ENCODE results near the gene BLVRB.
"Not testable (repeated sequence)": the region's sequence is repeated elsewhere in the genome, so short reads cannot be mapped to it uniquely, and the experiment has no call there.

- TF ChIP-seq BCL3 (IDR thresholded peaks at IDR 0.05); POLR2A (IDR thresholded peaks at IDR 0.05; ENCODE audit: low read length); ELK1 (IDR thresholded peaks at IDR 0.05; ENCODE audit: low read depth, low read length); CTCF (IDR thresholded peaks at IDR 0.05); RAD21 (conservative IDR thresholded peaks at IDR 0.05 in 1 of 2, IDR thresholded peaks at IDR 0.05 in 1 of 2); RARB (CRISPR knock-in tag; IDR thresholded peaks at IDR 0.05); FOSL2 (IDR thresholded peaks at IDR 0.05); FOSL2 (CRISPR knock-in tag; IDR thresholded peaks at IDR 0.05); EP300 (IDR thresholded peaks at IDR 0.05): not testable (repeated sequence)
Measured at GRCh38 chr19:40453943-40454342, 11.6 kb downstream of the BLVRB start.

Data from A549 (cell line).